Daoy (cell line): ENCODE results near the gene DNHD1. TPM values are rescaled to one million over a fixed set of nuclear protein-coding genes. Genes with fewer than 3 reads are reported as not detected.

Experiments used
- DNase-seq: peaks from one replicate; pipeline ENCODE4 v3.0.0-alpha.2; 2015; ENCODE audit warnings: low read depth
- total RNA-seq: library from RNA; depleted of rRNA; stranded (reverse); fragments of >200 nt; shearing (Covaris generic); gene quantifications from 2 replicates; pipeline ENCODE4 v1.2.3, GENCODE V29; 2014

The DNHD1 gene
- total RNA-seq, 1 experiment from 2014 or later: 4.2 TPM

- peak; percentile 21 for DNase-seq
Observed at GRCh38 chr11:6531267-6531752, 34.2 kb downstream of the DNHD1 start.

- DNase-seq: no peak
Observed at GRCh38 chr11:6538456-6538855, 41.4 kb downstream of the DNHD1 start.

GRCh38 chr11:6538945-6539344 is 41.9 kb downstream of the DNHD1 start:
- no peak for DNase-seq

GRCh38 chr11:6539748-6540268 is 42.7 kb downstream of the DNHD1 start:
- DNase-seq: no peak

GRCh38 chr11:6541356-6541755 is 44.3 kb downstream of the DNHD1 start:
- no peak for DNase-seq

- DNase-seq: no peak
Observed at GRCh38 chr11:6542727-6543126, 45.6 kb downstream of the DNHD1 start.

GRCh38 chr11:6544921-6545850 is 48.1 kb downstream of the DNHD1 start:
- peak; percentile 13 for DNase-seq

- DNase-seq: no peak
Observed at GRCh38 chr11:6545917-6546605, 49.0 kb downstream of the DNHD1 start.

- DNase-seq: no peak
Observed at GRCh38 chr11:6546735-6547134, 49.7 kb downstream of the DNHD1 start.

GRCh38 chr11:6547177-6547576 is 50.1 kb downstream of the DNHD1 start:
- DNase-seq: no peak

GRCh38 chr11:6548121-6548520 is 51.0 kb downstream of the DNHD1 start:
- no peak for DNase-seq

GRCh38 chr11:6548641-6549040 is 51.6 kb downstream of the DNHD1 start:
- no peak for DNase-seq

GRCh38 chr11:6553634-6554033 is 56.6 kb downstream of the DNHD1 start:
- no peak for DNase-seq

- DNase-seq: no peak
Observed at GRCh38 chr11:6554828-6555706, 58.0 kb downstream of the DNHD1 start.

- no peak for DNase-seq
Observed at GRCh38 chr11:6556139-6556949, 59.3 kb downstream of the DNHD1 start.

- DNase-seq: no peak
Observed at GRCh38 chr11:6557063-6557462, 60.0 kb downstream of the DNHD1 start.

GRCh38 chr11:6557761-6558674 is 60.9 kb downstream of the DNHD1 start:
- no peak for DNase-seq

- no peak for DNase-seq
Observed at GRCh38 chr11:6559369-6559768, 62.3 kb downstream of the DNHD1 start.

GRCh38 chr11:6561288-6561687 is 64.2 kb downstream of the DNHD1 start:
- DNase-seq: no peak
